Posterior vena cava (tissue), 2 donors: ENCODE measurements around the gene PPARD. TPM values are rescaled to one million over a fixed set of nuclear protein-coding genes. Genes with fewer than 3 reads are reported as not detected.
"Not testable (repeated sequence)": the region's sequence is repeated elsewhere in the genome, so short reads cannot be mapped to it uniquely, and the experiment has no call there.

ENCODE experiments used
- DNase-seq: peaks from one replicate; pipeline ENCODE4 v3.0.0-alpha.2; 2020; ENCODE audit warnings: low spot score
- intact Hi-C, 2 donors: fragments of 100-400 bp; cut with DNase I; formaldehyde crosslinking; loops; one replicate each; pipeline versions ENCODE4 v1.14.1 to v1.14.2; 2022 to 2023
- long read RNA-seq, 2 donors: library from polyadenylated mRNA; unstranded; transcript quantifications; one replicate each; pipeline ENCODE4 v2.0.0, GENCODE V29; 2020 to 2021
- total RNA-seq, 2 donors: library from RNA; stranded (reverse); fragmentation: NEBNext Ultra II Directional; extraction: Animal tissue kit (Norgen Biotek cat#: 25700); gene quantifications; one replicate each; pipeline ENCODE4 v1.2.1, GENCODE V29; 2021
- donor health status: DM: yes; HTN: yes; CAD: no.
- donor health status: DM: yes; HTN: yes; CAD: no.

Gene PPARD
- total RNA-seq: 10 to 100 TPM; 16.3 to 19.8 TPM
- long read RNA-seq, donor 1, partial matches to known transcripts: 3 of 7 reads
- long read RNA-seq, donor 1, other reads (novel, unspliced or antisense): 2 of 7 reads
- long read RNA-seq, donor 2, partial matches to known transcripts: 8 of 8 reads
- long read RNA-seq, donor 2, other reads (novel, unspliced or antisense): 0 of 8 reads

DNA sequence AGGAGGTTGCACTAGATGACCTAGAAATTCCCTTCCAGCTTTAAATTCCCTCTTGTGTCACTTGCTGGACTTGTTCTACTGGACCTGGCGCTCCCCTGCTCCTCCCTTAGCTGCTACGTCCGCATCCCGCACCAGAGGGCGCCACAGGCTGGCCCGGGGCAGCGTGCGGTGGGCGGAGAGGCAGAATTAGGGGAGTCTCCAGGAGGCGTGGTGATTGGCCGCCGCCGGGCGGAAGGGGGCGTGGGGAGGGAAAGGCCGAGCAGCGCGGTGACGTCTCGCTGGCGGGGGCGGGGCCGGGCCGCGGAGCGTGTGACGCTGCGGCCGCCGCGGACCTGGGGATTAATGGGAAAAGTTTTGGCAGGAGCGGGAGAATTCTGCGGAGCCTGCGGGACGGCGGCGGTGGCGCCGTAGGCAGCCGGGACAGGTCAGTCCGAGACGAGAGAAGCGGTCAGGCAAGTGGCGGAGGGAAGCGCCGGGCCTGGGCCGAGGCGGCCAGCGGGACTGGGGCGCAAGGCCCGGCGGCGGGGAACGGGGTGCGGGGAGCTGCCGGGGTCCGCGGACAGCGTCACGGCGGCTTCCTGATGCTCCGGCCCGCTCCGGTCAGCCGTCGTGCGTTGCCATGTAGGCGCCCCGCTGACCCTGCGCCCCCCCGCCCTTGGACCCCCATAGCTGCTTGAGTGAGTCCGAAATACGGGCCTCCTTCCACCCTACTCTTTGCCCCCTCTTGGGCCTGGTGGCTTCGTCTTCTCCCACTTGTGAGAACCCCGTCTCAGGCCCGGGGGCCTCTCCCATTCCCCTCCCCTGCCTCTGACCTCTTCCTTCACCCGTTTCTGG, at the start of gene PPARD:
TSS of gene PPARD (plus strand) at position 301 of the 834 bp plus-strand sequence. CDS start 68,530 bp downstream, outside the sequence.
- intact Hi-C loops: loop anchor here in 1 of 2 donors (5.0 kb wide), 1 partner anchor 75 kb away; no protein-coding TSS in a partner anchor
- DNase-seq: peak; percentile 100

DNA sequence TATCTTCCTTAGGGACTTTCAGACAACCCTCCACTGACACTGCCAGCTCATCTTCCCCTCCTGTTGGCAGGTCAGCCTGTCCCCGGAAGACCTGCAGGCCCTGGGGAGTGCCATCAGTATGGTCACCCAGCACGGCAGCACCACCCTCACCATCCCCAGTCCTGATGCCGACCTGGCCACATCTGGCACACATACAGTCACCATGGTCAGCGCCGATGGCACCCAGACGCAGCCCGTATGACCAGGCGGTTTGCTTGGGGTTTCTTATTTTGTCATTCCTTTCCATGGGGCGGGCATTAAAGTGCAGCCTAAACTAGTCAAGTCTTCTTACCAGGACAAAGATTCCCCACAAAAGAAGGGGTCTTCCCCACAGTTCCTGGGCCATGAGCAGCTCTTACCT, 48.7 kb upstream of the PPARD start:
- intact Hi-C loops: no loop called here
- no peak for DNase-seq

DNA sequence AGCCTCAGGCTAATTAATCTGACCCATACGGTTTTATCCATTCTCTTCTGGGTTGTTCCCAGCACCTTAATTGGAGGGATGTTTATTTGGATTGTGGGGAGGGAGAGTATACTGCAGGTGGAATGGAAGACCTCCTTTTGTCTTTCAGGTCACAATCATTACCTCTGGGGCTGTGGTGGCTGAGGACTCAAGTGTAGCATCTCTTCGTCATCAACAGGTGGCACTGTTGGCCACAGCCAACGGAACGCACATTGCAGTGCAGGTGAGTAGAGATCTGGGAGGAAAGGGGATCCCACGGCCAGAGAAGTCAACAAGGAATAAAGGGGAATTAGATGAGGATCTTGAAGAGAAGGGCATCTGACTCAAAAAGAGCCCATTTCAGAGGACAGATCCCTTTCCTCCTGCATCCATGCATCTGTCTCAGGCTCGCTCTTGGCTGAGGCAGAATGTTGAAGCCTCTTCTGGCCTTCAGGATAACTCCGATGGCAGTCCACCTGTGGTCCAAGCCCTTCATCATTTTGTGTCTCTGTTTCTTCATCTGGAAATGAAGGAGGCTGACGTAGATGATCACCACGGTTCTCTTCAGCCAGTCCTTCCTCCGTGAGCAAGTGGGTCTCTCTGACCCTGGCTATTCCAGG, 47.9 kb upstream of the PPARD start:
- intact Hi-C loops: no loop called here
- DNase-seq: no peak

DNA sequence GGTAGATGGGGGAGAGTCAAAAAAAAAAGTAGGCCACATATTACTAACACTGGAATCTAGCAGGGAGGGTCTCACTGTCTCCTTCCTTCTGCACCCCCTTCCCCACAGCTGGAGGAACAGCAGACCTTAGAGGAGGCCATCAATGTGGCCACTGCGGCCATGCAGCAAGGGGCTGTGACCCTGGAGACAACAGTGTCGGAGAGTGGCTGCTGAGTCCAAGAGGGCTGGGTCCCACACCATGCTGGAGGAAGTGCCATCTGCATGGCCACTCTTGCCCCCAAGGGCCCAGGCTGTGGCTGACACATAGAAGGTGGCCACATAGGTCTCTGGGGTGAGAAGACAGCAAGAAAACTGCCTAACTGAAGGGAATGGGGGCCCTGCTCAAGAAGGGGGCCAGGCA, 47.3 kb upstream of the PPARD start:
- no peak for DNase-seq
- intact Hi-C loops: no loop called here

DNA sequence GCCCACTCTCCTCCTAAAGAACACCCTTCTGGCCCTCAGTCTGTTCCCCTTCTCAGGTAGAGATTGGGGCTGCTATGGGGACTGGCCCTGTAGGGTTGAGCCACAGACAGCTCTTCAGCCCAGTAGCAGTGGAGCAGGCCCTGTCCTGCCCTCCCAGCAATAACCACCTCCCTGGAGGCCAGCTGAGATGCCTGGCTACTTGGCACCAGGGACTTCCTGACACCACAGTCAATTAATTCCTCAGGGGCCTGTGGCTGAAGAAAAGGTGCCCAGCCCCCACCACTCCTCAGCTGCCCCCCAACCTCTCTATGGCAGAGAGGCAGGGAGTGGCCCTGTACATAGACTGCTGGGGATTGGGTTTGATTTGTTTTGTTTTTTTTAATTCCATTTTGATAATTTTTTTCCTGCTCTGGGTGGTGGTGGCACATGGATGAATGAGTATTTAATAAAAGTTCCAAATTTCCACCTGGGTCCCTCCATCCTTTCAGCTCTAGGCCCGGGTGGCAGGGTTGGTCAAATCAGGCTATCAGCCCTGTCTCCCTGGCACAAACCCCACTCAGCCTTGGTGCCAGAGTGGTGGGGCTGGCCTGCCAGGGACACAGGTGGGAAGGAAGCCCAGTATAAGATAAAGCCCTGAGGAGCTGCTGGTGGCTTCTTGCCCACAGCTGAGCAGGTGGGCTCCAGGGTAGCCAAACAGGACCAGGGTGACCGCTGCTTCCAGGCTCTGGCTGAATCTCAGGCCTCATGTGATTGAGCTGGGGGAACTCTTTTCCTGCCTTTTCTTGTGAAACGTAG, 46.6 kb upstream of the PPARD start:
- DNase-seq: no peak
- intact Hi-C loops: no loop called here

DNA sequence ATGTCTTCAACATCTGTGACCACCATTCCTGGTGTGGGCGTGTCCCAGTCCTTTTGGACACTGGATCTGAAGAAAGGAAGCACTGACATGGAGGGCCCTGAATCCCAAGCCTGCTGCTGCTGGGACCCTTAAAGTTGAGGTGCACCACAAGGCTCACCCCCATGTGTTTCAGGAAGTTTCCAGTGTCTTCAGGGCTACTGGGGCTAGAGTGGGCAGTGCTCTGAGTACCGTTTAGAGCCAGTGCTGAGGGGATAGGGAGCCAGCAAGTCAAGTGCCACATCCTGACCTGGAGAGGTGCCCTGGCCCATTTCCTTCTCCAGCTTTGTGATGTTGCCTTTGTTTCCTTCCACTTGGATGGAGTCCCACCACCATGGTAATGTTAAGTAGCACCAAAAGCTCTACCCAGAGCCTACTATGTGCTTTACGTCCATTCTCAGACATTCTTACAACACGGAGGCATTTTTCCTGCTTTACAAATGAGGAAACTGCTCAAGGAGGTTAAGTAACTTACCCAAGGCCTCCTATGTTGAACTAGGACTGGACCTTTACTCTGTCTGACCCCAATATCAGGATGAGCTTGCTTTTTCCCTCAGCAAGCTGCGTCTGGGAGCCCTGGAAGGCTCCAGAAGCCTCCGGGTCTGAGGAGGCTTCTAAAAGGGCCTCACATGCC, 45.3 kb upstream of the PPARD start:
- DNase-seq: no peak
- intact Hi-C loops: no loop called here

DNA sequence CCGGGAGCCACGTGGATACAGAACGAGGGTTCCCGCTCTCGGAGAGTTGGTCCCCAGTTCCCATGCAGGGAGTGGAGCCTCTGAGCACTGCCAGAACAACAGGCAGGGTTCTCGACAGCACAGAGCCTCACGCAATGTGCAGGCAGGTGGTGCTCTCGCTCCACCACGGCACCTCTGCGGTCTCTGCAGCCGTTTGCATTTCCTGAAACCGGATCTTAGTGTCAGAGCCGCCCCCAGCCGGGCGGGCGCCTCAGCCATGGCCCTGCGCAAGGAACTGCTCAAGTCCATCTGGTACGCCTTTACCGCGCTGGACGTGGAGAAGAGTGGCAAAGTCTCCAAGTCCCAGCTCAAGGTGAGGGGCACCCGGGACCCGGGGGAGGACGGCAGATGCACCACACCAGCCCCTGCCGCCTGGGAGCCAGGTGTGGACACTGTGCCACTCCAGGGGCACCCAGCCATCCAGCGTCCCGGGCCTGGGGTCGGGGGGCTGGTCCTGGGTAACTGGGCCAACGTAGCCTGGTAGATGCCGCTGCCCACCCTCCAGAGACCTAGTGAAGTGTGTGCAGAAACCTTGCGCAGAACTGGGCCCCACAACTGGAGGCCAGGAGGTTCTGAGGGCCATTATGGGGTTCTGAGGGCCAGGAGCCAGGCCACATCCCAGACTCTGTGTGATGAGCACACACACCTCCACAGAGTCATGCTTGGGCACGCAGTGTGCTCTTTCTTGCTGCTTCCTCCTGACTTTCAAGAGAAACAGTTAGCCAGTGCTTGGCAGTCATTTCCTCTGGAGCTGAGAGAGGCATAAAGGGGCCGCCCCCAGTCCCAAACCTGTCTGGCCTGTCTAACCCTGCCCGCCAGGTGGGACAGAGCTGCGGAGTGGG, 44.5 kb upstream of the PPARD start, which contains the start of gene DEF6:
TSS of gene DEF6 (plus strand) at position 218 of the 881 bp plus-strand sequence. CDS start at position 257, 39 bp downstream.
- peak; percentile 94 for DNase-seq
- intact Hi-C loops: loop anchor here in 1 of 2 donors (1.0 kb wide), 1 partner anchor 138 kb away; no protein-coding TSS in a partner anchor

DNA sequence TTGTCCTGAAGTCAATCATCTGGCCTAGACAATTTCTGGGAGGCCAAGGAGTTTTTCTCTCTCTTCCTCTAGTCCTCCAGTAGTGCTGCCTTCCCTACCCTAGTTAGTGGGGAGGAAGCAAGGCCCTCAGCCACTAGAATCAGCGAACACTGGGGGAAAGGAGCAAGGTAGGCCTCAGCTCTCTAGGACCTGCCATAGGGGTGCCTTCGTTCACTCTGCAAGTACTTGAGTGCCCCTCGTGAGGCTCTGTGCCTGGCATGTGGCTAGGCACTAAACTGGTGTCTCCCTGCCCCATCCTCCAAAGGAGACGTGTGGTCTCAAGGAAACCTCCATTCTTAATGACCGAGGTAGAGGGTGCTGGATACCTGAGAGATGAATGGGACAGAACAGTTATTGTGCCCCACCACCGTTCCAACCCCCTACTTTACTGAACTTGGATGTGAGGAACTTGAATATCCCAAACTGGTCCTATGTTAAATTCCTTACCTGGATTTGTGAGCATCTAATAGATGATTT, 43.7 kb upstream of the PPARD start:
- intact Hi-C loops: loop anchor here in 1 of 2 donors (1.0 kb wide), 1 partner anchor 138 kb away; no protein-coding TSS in a partner anchor
- DNase-seq: no peak

DNA sequence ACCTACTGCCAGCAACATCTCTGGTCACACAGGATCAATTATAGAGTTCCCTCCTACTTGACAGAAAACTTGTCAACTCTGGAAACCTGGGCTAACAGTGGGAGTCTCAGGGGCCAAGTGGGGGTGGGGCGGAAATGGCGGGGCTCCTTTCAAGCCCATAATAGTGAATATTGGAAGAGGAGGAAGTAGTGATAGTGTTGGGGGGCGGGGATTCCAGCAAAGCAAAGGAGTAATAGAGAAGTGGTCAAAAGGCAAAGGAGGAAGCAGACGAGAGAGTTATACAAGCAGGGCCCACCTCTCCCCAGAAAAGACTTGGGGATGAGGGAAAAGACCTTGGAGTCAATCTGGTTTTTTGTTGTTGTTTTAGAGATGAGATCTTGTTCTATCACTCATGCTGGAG, 42.7 kb upstream of the PPARD start:
- DNase-seq: no peak
- intact Hi-C loops: no loop called here

DNA sequence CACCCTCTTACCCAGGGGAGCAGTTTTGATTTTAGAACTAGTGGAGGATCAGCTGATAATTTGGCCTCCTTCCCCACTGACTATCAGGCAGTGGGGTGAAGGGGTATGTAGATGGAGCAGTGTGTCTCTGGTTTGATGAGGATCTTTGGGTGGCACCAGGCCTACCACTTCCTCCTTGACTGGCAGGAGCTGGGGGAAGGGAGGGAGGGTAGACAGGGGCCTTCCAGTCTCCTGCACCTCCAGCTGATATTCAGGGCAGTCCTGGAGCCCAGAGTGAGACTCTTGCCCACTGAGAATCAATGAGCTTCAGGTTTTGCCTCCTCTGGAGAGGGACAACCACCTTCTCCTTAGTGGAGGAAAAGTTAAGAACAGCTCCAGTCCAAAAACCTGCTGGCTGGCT, 41.5 kb upstream of the PPARD start:
- DNase-seq: no peak
- intact Hi-C loops: no loop called here

DNA sequence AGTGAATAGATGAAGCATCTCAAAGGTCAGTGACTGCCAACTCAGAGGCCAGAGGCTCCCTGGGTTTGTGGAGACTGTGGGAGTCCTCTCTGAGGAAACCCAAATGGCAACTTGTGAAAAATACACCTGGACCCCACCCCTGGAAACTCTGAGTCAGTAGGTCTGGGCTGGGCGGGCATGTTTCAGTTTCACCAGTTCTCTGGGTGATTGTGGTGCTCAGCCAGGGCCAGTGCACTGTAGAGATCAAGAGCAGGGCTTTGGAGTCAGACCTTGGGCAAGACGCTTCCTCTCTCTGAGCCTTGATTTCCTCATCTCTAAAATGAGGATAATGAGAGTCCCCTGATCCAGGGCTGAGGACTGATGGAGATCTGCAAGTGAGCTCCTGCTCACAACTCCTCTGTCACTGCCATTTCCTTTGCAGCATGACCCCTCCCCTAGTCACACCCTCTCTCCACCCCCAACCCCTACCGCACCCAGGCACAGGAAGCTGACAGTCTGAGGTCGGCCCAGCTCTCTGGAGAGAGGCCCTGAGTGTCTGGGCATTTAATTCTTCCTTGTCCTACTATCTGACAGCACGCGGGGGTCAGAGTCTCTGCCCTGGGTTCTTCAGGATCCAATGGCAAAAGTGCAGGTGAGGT, 39.6 kb upstream of the PPARD start:
- no peak for DNase-seq
- intact Hi-C loops: no loop called here

DNA sequence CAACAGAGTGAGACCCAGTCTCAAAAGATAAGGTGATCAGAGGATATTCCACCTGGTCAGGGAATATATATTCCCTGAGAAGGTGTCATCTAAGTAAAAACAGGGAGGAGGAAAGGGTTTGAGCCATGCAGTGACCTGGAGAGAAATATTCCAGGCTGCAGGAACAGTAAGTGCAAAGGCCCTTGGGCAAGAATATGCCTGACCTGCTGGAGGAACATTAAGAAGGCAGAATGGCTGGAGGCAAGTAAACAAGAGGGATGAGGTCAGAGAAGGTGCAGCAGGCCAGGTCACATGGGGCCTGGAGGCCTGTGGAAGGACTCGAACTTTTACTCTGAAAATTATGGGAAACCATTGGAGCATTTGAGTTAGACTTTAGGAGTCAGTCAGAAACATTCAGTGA, 38.1 kb upstream of the PPARD start:
- DNase-seq: no peak
- intact Hi-C loops: no loop called here

DNA sequence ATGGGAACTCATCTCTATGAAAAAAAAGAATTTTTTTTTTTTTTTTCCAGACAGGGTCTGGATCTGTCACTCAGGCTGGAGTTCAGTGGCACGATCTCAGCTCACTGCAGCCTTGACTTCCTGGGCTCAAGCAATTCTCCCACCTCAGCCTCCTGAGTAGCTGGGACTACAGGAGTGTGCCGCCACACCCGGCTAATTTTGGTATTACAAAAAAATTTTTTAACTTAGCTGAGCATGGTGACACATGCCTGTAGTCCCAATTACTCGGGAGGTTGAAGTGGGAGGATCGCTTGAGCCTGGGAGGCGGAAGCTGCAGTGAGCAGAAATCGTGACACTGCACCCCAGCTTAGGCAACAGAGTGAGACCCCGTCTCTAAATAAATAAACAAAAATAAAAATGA, 37.2 kb upstream of the PPARD start:
- no peak for DNase-seq
- intact Hi-C loops: no loop called here

DNA sequence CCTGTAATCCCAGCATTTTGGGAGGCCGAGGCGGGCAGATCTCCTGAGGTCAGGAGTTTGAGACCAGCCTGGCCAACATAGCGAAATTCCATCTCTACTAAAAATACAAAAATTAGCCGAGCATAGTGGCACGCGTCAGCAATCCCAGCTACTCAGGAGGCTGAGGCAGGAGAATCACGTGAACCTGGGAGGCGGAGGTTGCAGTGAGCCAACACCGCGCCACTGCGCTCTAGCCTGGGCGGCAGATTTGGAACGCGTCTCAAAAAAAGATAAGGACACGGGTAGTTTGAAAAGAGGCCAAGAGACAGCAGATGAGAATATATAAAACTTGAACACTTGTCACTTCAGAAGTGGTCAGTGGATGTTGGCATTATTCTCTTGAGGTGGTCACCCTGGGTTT, 35.2 kb upstream of the PPARD start:
- DNase-seq: peak; percentile 49

DNA sequence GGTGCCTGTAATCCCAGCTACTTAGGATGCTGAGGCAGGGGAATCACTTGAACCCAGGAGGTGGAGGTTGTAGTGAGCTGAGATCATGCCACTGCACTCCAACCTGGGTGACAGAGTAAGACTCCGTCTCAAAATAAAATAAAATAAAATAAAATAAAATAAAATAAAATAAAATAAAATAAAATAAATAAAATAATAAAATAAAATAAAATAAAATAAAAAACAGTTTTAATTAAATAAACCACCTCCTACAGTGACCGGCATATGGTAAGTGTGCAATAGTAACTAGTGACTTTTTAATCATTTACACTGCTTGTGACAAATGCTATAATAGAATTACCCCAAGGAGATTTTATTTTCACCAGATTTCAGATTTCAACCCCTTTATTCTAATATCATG, 33.8 kb upstream of the PPARD start:
- intact Hi-C loops, DNase-seq: not testable (repeated sequence)

More for the DNA sequence above, 35.2 kb upstream of the PPARD start:
- intact Hi-C loops: not testable (repeated sequence)

DNA sequence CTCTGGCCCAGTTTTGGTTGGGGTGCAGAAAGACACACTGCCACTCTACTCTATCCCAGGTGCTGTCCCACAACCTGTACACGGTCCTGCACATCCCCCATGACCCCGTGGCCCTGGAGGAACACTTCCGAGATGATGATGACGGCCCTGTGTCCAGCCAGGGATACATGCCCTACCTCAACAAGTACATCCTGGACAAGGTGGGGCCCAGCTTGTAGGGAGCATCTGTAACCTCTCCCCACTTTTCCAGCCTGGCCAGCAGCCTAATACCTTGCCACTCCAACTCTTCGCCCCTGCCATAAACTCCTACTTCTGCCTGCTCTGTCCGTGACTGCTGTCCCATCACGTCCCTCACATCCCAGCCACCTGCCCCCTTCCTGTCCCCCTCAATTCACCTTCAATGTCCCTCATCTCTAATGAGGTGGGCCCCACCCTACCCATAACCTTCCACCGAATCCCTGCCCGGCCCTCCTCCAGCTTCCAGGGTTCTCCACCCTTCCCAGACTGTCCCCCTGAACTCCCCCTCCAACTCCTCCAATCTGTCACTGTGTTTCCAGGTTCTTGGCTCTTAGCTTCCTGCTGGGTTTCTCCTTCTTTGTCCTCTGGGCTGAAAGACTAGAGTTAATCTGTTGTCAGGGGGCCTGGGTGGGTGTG, 32.6 kb upstream of the PPARD start:
- intact Hi-C loops: no loop called here
- peak; percentile 67 for DNase-seq
